Vagina (tissue), 2 donors: Measurements from ENCODE around the gene TSGA10IP.

Source experiments
- CTCF ChIP-seq, 3 experiments: fragments of 450-650 bp in 2 of 3; fragments of 200-600 bp in 1 of 3; sonication (generic) in 1 of 3; IDR thresholded peaks; one replicate each; pipeline ENCODE4 v1.5.1; 2017 to 2019; ENCODE audit warnings: antibody characterized with exemption in 3 of 3, mild to moderate bottlenecking in 2 of 3, moderate library complexity in 2 of 3
- POLR2A ChIP-seq, 2 donors: fragments of 450-650 bp; IDR thresholded peaks; one replicate each; pipeline ENCODE4 v1.6.1; 2017; ENCODE audit warnings: antibody characterized with exemption in 2 of 2, mild to moderate bottlenecking in 2 of 2, moderate library complexity in 2 of 2

GRCh38 chr11:65944767-65945166, 513 bp upstream of the TSGA10IP start:
- no peak for TF ChIP-seq CTCF (IDR thresholded peaks at IDR 0.05)
- TF ChIP-seq POLR2A (IDR thresholded peaks at IDR 0.05) = no peak
